HG03558 (cell line): ENCODE measurements around the gene LSM3.

Experiments
- ATAC-seq: cut with Tn5 transposase; IDR thresholded peaks from one replicate; pipeline ENCODE4 v1.9.1; 2021; ENCODE audit warnings: moderate number of reproducible peaks; ENCODE audit not compliant: unreplicated experiment; ENCODE audit errors: extremely low read depth

The LSM3 gene

DNA sequence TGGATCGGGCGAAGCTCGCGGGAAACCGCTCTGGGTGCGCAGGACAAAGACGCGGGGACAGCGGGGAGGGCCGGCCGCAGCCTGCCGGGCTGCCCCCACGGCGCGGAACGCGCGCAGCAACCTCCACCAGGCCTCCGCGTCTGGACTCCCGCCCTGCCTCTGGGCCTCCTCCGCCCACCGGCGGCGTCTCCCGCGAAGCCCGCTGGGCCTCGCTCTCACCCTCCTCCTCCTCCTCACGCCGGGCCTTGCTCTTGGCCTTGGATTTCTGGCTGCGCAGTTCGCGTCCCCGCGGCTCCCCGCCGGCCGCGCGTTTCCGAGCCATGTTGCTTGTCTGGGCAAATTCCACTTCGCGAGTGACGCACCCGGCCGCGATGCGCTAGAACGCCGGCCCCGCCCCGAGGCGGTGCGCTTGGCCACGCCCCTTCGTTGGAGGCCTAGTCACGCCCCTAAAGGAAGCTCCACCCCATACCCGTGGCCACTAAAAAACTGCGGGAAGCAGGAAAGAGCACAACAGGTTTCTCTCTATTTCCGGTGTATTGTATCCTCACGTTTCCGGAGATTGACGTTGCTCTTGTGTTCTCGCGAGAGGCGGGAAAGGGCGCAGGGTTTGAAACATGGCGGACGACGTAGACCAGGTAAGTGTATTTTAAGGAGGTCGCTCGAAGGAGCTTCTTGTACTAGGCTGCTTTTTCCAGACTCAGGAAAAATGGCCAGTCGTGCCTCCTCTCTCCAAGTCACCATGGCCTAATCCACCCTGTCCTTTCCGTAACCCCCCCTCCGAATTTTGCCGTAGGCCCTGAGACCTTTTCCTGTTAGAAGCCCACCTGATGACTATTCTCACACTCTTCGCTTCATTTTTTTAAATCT is at the start of gene LSM3, which contains the start of gene XPC:
TSS of gene LSM3 (plus strand) at position 571 of the 867 bp plus-strand sequence. CDS start at position 615, 44 bp downstream.
TSS of gene XPC (minus strand) at position 355 of the 867 bp plus-strand sequence. CDS start at position 322, 33 bp downstream.
- ATAC-seq = peak; percentile 92

- ATAC-seq = no peak
Observed at GRCh38 chr3:14129296-14129695, 49.3 kb upstream of the LSM3 start.

DNA sequence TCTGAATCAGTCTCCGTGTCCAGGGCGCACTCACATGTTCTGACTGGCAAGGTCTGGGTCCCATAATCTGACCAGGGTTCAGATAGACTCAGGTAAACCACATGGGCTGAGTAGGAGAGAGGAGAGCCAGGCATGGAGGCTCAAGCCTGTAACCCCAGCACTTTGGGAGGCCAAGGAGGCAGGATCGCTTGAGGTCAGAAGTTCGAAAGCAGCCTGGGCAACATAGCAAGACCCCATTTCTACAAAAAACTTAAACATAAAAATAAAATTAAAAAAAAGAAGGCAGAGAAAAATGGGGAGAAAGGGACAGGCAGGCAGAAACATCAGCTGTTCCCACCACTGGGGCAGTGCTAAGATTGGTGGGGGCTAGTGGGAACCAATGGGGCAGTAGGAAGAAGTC is 48.4 kb upstream of the LSM3 start:
- no peak for ATAC-seq

DNA sequence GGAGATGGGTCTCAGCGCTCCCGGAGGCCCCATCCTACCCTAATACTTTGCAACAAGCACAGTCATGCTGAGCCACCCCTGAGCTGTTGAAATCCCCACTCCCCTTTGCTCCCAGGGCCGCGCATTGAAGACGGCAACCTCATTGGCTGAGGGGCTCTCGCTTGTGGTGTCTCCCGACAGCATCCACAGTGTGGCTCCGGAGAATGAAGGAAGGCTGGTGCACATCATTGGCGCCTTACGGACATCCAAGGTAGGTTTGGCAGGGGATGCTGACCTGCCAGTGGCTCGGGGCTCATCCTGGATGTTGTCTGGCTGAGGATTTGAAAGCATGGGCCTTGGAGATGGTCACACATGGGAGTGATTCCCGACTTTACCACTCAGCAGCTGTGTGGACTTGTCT is 47.9 kb upstream of the LSM3 start:
- no peak for ATAC-seq

GRCh38 chr3:14131134-14131533 is 47.5 kb upstream of the LSM3 start:
- ATAC-seq = no peak

- ATAC-seq = no peak
Observed at GRCh38 chr3:14132120-14132519, 46.5 kb upstream of the LSM3 start.

DNA sequence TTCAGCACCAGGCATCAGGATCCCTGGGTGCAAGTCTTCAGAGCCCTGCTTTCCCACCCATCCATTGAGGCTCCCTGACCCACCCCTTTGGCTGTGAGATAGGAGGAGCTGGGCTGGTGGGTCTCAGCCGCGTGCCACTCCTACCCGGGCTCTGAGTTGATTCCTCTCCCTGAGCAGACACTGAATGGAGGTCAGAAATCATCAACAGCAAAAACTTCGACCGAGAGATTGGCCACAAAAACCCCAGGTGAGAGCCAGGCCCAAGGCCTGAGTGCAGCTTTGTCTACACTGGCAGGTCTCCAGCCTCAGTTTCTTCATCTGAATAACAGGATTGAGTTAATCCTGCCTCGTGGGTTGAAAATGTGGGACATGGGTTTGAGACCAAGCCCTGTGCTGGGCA is 45.9 kb upstream of the LSM3 start:
- ATAC-seq = no peak

- ATAC-seq = no peak
Observed at GRCh38 chr3:14133188-14133800, 45.3 kb upstream of the LSM3 start.

GRCh38 chr3:14133876-14134275 is 44.7 kb upstream of the LSM3 start:
- ATAC-seq = no peak

GRCh38 chr3:14134291-14134690 is 44.3 kb upstream of the LSM3 start:
- no peak for ATAC-seq

- no peak for ATAC-seq
Observed at GRCh38 chr3:14135581-14135980, 43.0 kb upstream of the LSM3 start.

GRCh38 chr3:14137004-14137403 is 41.6 kb upstream of the LSM3 start:
- ATAC-seq = no peak

DNA sequence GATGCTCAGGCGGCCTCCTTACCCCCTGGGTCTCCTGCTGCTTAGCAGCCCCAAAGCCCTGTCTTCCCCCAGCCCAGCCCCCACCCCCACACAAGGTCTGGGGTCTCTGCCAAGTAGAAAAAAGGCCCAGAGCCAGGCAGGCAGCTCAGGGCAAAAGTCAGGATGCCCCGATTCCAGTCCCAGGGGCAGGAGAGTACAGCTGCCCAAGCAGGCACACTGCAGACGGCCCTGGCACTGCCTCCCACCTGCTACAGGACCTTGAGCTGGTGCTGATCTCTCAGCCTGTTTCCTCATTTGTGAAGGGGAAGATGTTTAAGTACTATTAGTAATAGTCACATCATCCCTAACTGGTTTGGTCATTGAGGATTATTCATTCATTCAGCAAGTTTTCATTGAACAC is 41.2 kb upstream of the LSM3 start:
- ATAC-seq = no peak

- no peak for ATAC-seq
Observed at GRCh38 chr3:14138109-14138877, 40.3 kb upstream of the LSM3 start.

DNA sequence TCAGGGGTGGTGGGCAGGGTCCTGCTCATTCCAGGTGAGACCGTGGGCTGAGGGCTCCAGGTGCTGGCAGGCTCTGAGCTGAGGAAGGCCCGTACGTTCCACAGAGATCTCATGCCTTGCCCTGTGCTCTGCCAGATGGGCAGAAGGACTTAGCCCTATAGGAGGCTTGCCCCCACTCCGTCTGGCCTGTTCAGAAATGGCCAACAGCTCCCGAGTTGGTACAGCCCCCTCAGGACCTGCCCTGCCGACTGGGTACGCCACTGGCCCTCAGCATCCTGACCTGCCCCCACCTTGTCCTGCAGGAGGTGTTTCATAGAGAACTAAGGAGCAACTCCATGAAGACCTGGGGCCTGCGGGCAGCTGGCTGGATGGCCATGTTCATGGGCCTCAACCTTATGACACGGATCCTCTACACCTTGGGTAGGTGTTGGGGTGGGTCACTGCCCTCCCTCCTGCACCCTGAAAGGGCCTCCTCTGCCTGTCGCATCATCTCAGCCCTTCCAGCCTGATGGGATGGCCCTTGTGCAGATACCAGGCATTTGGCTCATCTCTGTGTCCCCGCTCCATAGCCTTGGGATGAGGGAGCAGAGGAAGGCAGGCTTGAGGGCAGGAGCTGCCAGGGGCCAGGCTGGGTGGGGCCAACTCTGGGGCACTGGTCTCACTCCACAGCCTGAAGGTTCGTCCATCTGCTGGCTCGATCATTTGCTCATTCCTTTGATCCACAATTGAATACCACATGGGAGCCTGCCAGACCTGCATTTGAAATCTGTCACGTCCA is 39.5 kb upstream of the LSM3 start:
- no peak for ATAC-seq

DNA sequence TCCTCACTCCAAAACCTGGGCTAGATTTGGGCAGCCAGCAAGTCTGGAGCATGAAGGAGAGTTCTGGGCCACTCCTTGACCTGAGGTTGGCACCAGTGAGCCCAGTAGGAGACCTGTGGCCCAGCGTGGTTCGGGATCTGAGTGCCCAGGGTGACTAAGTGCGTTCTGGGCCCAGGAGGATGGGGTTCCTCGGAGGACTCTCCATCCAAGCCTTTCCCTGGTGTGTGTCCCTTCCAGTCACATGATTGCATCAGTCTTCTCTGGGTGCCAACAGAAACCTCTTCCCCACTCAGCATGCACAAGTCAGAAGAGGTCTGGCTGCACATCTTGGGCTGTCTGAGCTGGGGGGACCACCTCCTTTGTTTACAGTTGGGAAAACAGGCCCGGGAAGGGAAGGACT is 38.8 kb upstream of the LSM3 start:
- no peak for ATAC-seq

DNA sequence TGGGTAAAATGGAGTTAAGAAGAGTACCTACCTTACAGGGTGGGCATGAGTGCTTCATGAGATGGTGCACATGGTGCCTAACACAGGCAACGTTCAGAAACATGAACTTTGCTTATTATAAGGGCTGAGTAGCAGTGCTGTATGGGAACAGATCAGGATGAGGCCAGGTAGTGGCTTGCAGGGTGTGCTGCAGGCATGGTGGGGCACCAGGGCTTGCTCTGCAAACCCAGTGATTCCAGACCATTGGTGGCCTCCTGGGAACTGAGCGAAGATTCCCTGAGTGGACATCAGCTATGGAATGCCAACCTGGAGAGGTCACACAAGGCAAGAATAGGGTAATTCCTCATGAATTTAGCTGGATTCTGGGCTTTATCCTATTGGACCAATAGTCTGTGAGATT is 37.9 kb upstream of the LSM3 start:
- ATAC-seq = no peak

- no peak for ATAC-seq
Observed at GRCh38 chr3:14141144-14141543, 37.5 kb upstream of the LSM3 start.

GRCh38 chr3:14141602-14142341 is 36.8 kb upstream of the LSM3 start:
- ATAC-seq = no peak
